ENCODE measurements around the gene FAM184B. TPM values are rescaled to one million over a fixed set of nuclear protein-coding genes. Genes with fewer than 3 reads are reported as not detected.

The FAM184B gene
- total RNA-seq, 2 donors from 2014 or later, result not detected

DNA sequence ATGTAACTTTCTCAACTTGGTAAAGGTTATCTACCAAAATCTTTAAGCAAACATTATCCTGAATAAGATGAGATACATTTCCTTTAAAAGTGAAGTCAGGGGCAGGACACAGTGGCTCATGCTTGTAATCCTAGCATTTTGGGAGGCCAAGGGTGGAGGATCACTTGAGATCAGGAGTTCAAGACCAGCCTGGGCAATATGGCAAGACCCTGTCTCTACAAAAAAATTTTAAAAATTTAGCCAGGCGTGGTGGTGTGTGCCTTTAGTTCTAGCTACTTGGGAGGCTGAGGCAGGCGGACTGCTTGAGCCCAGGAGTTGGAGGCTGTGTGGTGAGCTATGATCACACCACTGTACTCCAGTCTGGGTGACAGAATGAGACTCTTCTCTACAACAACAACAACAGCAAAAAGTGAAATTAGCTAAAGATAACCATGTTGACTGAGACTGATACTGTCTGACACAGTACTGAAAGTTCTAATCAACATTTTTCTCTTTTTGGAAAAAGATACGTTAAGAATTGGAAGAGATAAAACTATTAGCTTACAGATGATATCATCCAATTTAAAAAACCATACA is 24.2 kb upstream of the FAM184B start:
- Mint-ChIP-seq H3K27ac (peak overlapping the region; percentile 38), H3K4me3 (peak overlapping the region in 1 of 2 donors; percentile 79), H3K36me3 (ENCODE audit: insufficient read depth in 2 of 2) (peaks cover 9 to 36% of the 10 kb centered on the region in 2 donors), H3K9me3 (no peaks in the 10 kb centered on the region), H3K4me1 (ENCODE audit: low read depth) (peaks cover 43% of the 10 kb centered on the region), H3K27me3 (ENCODE audit: low read depth) (no peaks in the 10 kb centered on the region)
- no peak for ATAC-seq (replicated peaks in 1 of 2)
- DNase-seq, result no peak

DNA sequence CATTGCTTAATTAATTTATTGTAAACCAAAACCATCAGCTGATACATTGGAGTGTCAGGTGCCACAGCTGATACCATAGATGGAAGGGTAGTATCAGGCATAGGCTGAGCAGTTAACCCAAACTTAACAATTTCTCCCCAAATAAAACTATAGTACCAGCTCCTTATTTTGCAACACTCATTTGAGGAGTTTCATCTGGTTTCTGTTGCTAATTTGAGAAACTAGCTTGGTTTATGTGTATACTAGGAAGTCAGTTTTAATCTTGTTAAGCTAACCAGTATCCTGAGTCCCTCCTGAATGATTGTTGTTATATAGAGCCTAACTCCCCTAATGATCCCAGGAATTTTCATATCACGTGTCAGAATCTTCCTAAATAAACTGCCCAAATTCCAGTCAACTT is 16.4 kb upstream of the FAM184B start:
- Mint-ChIP-seq H3K27ac (no peak overlapping the region), H3K36me3 (ENCODE audit: insufficient read depth in 2 of 2) (peaks cover 2 to 12% of the 10 kb centered on the region in 2 donors), H3K4me3 (no peak overlapping the region), H3K4me1 (ENCODE audit: low read depth) (peaks cover 11% of the 10 kb centered on the region), H3K27me3 (ENCODE audit: low read depth) (no peaks in the 10 kb centered on the region), H3K9me3 (no peaks in the 10 kb centered on the region)
- DNase-seq (no peak), ATAC-seq (replicated peaks in 1 of 2) (no peak)

DNA sequence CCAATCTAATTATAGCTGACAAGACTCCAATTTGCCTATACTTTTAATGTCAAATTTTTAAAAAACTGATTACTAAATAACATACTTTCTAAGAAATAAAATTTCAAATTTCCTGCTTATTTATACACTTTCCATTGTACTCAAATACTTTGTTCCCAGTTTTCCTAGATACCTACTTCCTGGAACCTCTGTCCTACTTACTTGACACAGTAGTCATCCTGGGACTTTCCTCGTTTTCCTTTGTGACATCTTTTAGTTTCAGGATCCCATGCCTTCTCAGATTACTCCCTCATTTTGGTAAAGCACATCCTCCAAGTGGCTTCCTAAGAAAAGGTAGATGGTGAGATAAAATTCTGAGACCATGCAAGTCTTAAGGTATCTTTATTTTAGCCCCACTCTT is 13.3 kb upstream of the FAM184B start:
- H3K4me1 Mint-ChIP-seq (ENCODE audit: low read depth), result peaks cover 6% of the 10 kb centered on the region
- H3K27ac Mint-ChIP-seq, result no peak overlapping the region

DNA sequence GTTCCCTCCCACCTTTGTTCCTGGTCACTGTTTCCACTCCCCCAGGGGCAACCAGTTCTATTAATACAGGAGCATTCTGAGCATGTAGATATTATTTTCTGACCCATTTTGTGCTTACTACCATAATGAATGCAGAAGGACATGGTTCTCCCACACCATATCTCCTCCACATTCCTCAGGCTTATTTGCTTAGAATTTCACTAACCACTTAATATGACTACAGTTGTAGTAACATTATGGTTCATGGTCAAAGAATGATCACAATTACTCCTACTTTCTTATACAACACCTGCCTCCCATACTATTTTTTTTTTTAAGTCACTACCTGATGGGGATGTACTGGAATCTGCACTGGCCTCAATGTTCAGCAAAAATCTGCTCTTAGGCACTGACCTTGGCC is 7.5 kb upstream of the FAM184B start:
- Mint-ChIP-seq H3K4me3 (no peak overlapping the region), H3K9me3 (no peaks in the 10 kb centered on the region), H3K36me3 (ENCODE audit: insufficient read depth in 2 of 2) (peaks cover 0 to 14% of the 10 kb centered on the region in 2 donors), H3K27ac (no peak overlapping the region), H3K27me3 (ENCODE audit: low read depth) (no peaks in the 10 kb centered on the region), H3K4me1 (ENCODE audit: low read depth) (peaks cover 23% of the 10 kb centered on the region)
- ATAC-seq (replicated peaks in 1 of 2) (no peak), DNase-seq (no peak)

More for the DNA sequence above, 13.3 kb upstream of the FAM184B start:
- no peak for DNase-seq
- no peak overlapping the region for H3K4me3 Mint-ChIP-seq
- ATAC-seq (replicated peaks in 1 of 2), result no peak
- H3K36me3 Mint-ChIP-seq (ENCODE audit: insufficient read depth in 2 of 2), result peaks cover 2 to 14% of the 10 kb centered on the region in 2 donors
- H3K9me3 Mint-ChIP-seq, result no peaks in the 10 kb centered on the region
- no peaks in the 10 kb centered on the region for H3K27me3 Mint-ChIP-seq (ENCODE audit: low read depth)

DNA sequence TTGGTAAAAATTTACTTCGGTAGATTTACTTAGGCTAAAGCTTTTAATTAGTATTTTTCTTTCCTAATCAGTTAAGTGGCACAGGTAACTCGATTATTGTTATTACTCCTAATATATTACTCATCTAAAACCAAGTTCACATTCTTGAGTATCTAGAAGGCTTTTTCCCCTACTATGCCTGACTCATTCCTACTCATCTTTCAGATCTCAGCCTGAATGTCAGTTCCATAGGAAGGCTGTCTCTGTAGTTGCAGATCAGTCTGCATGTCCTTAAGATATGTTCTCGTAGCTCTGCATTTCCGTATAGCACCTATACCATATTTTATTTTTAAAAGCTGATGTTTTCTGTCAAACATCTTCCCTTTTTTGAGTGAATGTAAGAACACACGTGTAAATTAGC is 5.9 kb upstream of the FAM184B start:
- no peak overlapping the region for H3K27ac Mint-ChIP-seq
- ATAC-seq (replicated peaks in 1 of 2) (no peak), DNase-seq (no peak)
- no peaks in the 10 kb centered on the region for H3K9me3 Mint-ChIP-seq
- peaks cover 0 to 9% of the 10 kb centered on the region in 2 donors for H3K36me3 Mint-ChIP-seq (ENCODE audit: insufficient read depth in 2 of 2)
- peaks cover 3% of the 10 kb centered on the region for H3K27me3 Mint-ChIP-seq (ENCODE audit: low read depth)
- peaks cover 23% of the 10 kb centered on the region for H3K4me1 Mint-ChIP-seq (ENCODE audit: low read depth)
- no peak overlapping the region for H3K4me3 Mint-ChIP-seq

DNA sequence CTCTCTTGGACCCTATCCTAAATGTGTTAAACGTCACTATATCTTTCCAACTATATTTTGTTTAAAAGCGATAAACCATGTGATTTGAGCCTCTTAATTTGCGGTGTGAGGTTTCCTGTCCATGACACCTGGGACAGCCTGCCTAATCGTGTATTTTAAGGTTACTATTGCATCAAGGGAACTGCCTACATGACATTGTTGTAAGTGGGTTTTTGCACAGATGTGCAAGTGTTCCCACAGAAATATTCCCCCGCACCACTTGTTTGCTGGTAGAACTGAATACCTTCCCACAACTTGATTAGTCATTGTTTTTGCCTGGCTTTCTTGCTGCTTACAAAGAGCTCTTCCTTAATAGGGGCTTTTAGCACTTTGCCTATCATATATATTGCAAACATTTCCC is 5.1 kb upstream of the FAM184B start:
- peaks cover 0 to 5% of the 10 kb centered on the region in 2 donors for H3K36me3 Mint-ChIP-seq (ENCODE audit: insufficient read depth in 2 of 2)
- DNase-seq (no peak), ATAC-seq (replicated peaks in 1 of 2) (no peak)
- peak overlapping the region in 1 of 2 donors; percentile 16 for H3K4me3 Mint-ChIP-seq
- H3K9me3 Mint-ChIP-seq, result no peaks in the 10 kb centered on the region
- H3K27ac Mint-ChIP-seq, result no peak overlapping the region
- H3K4me1 Mint-ChIP-seq (ENCODE audit: low read depth), result peaks cover 30% of the 10 kb centered on the region
- H3K27me3 Mint-ChIP-seq (ENCODE audit: low read depth), result peaks cover 11% of the 10 kb centered on the region

DNA sequence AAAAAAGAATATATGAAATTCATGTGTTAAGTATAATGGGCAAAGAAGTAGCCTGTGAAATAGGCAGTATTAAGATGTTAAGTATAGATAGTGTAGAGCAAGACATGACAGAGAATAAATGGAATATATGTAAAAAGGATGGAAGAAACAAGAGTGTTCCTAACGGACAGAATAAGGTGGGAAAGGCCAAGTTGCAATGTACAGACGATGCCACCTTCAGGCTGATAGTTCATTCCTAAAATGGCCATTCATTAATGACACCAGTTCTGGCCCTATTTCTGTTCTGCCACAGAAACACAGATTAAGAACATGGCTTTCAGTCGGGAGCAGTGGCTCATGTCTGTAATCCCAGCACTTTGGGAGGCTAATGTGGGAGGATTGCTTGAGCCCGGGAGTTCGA is 4.4 kb upstream of the FAM184B start:
- Mint-ChIP-seq H3K9me3 (no peaks in the 10 kb centered on the region), H3K27me3 (ENCODE audit: low read depth) (peaks cover 14% of the 10 kb centered on the region), H3K4me3 (no peak overlapping the region), H3K27ac (peak overlapping the region; percentile 39), H3K36me3 (ENCODE audit: insufficient read depth in 2 of 2) (peaks cover 0 to 2% of the 10 kb centered on the region in 2 donors), H3K4me1 (ENCODE audit: low read depth) (peaks cover 32% of the 10 kb centered on the region)
- DNase-seq (no peak), ATAC-seq (replicated peaks in 1 of 2) (no peak)

DNA sequence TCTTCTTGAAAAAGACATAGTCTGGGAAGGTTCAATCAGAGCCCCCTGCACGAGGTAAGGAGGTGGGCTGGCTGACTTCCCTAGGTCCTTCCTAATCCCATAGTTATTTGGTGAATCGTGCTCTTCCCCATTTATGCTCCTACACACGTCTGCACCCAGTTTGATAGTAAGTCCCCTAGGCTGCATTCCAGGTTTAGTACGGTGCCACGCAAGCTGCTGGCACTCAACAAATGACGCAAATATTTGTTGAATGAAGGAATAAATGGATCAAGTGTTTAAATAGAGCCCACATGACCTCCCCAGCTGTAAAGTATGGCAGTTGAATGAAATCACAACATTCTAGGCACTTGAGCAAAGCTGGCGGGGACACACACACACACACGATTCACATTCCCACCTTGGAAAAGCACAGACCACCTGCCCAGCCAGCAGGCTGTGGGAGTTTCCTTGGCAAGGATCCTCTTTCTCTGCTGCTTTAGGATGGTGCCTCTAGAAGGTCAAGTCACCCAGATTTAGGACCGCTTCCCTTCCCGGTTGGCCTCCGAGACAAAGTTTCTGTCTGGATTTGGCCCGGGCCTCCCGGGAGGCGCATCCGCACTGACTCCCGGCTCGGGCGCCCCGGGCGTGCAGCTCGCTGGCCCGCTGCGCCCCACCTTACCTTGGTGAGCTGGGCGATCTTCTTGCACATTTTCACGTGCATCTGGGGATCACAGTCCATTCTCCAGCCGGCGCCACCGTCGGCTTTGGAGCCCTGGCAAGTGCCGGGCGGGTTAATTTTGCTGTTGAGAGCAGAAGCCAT is 721 bp downstream of the FAM184B start:
- ATAC-seq (replicated peaks in 1 of 2) (peak; percentile 20 to 21), DNase-seq (no peak)
- H3K27me3 Mint-ChIP-seq (ENCODE audit: low read depth), result peaks cover 34% of the 10 kb centered on the region
- no peaks in the 10 kb centered on the region for H3K9me3 Mint-ChIP-seq
- H3K36me3 Mint-ChIP-seq (ENCODE audit: insufficient read depth in 2 of 2), result peaks cover 0 to 2% of the 10 kb centered on the region in 2 donors
- peaks cover 12% of the 10 kb centered on the region for H3K4me1 Mint-ChIP-seq (ENCODE audit: low read depth)
- no peak overlapping the region for H3K27ac Mint-ChIP-seq
- H3K4me3 Mint-ChIP-seq, result peak overlapping the region; percentile 31 to 76

DNA sequence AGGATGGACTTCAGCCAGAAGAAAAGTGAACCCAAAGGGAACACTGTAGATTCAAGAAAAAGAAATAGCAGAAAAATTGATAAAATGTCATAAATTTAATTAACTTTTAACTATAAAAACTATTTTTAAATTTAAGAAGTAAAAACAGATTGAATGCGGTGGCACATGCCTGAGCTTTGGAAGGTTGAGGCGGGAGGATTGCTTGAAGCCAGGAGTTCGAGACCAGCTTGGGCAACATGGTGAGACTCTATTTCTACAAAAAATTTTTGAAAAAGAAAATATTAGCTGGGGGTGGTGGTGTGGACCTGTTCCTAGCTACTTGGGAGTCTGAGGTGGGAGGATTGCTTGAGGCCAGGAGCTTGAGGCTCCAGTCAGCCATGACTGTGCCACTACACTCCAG is 3.0 kb downstream of the FAM184B start:
- peaks cover 9% of the 10 kb centered on the region for H3K4me1 Mint-ChIP-seq (ENCODE audit: low read depth)
- no peak overlapping the region for H3K4me3 Mint-ChIP-seq
- no peaks in the 10 kb centered on the region for H3K9me3 Mint-ChIP-seq
- H3K36me3 Mint-ChIP-seq (ENCODE audit: insufficient read depth in 2 of 2), result peaks cover 0 to 2% of the 10 kb centered on the region in 2 donors
- DNase-seq (no peak), ATAC-seq (replicated peaks in 1 of 2) (no peak)
- H3K27me3 Mint-ChIP-seq (ENCODE audit: low read depth), result peaks cover 34% of the 10 kb centered on the region
- H3K27ac Mint-ChIP-seq, result no peak overlapping the region

DNA sequence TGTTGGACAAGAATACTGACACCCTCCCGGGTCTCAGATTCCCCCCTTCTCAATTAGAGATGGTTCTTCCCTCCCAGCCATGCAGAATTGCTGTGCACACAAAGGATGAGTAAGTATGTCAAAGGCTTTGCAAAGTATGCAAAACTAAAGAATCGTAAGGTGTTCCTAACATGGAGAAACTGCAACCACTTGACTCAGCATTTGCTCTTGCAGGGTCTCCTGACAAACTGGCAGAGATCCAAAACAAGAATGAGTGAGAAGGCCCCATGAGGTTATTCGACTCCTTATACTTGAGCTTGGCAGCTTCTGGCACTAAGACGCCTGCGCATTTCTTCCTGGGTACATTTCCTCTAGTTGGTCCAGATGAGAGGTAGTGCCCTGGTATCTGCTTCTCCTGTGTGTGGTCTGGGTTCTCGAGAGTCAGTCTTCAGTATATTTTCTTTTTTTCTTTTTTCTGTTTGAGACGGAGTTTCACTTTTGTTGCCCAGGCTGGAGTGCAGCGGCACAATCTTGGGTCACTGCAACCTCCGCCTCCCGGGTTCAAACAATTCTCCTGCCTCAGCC is 8.2 kb downstream of the FAM184B start:
- Mint-ChIP-seq H3K27me3 (ENCODE audit: low read depth) (peaks cover 9% of the 10 kb centered on the region), H3K4me3 (no peak overlapping the region), H3K4me1 (ENCODE audit: low read depth) (no peaks in the 10 kb centered on the region), H3K9me3 (no peaks in the 10 kb centered on the region), H3K27ac (no peak overlapping the region), H3K36me3 (ENCODE audit: insufficient read depth in 2 of 2) (no peaks in the 10 kb centered on the region)
- no peak for ATAC-seq (replicated peaks in 1 of 2)
- no peak for DNase-seq

DNA sequence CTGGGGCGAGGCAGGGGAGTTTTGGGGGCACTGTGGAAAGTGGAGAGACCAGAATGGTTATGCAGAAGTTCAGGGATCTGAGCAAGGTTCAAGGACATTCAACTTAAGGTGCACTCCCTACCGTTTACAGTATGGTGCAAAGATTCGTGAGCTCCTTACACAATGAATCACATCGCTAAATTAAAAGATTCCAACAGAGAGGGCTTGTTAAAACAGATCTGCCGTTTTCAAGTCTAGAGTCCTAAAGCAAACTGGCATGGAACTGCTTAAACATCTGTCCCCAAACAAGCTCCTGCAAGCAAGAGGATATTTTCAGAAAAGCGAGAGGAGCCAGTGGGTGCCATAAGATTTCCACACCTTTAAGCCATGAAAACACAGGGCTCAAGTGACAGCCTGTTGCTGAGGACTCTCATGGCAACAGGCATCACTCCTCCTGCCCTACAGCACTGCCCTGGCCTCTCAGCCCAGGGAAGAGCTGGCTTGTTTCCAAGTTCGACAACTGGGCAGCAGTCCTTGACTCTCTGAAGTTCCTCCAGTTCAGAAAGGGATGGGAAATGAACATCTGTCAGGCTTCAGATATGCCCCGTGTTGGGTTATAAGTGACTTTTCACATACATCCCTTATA is 10.0 kb downstream of the FAM184B start:
- Mint-ChIP-seq H3K4me1 (ENCODE audit: low read depth) (no peaks in the 10 kb centered on the region), H3K4me3 (no peak overlapping the region), H3K36me3 (ENCODE audit: insufficient read depth in 2 of 2) (no peaks in the 10 kb centered on the region), H3K27me3 (ENCODE audit: low read depth) (peaks cover 9% of the 10 kb centered on the region), H3K9me3 (no peaks in the 10 kb centered on the region), H3K27ac (no peak overlapping the region)
- ATAC-seq (replicated peaks in 1 of 2) (no peak), DNase-seq (no peak)

DNA sequence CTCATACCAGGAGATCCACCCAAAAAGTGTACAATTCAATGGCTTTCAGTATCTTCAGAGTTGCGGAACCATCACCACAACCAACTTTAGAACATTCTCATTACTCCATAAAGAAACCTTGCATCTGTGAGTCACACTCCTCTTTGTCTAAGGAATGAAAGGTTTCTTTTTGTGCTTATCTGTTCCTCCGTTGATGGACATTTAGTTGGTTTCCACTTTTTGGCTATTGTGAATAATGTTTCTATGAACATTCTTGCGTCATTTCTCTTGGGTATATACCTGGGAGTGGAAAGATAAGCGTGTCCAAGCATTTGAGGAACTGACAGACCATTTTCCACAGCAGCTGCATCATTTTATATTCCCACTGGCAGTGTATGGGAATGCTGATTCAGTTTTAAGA is 10.6 kb downstream of the FAM184B start:
- peaks cover under 1% of the 10 kb centered on the region for H3K4me1 Mint-ChIP-seq (ENCODE audit: low read depth)
- H3K9me3 Mint-ChIP-seq, result peaks cover 2 to 3% of the 10 kb centered on the region in 2 donors
- H3K27me3 Mint-ChIP-seq (ENCODE audit: low read depth), result peaks cover 9% of the 10 kb centered on the region
- H3K36me3 Mint-ChIP-seq (ENCODE audit: insufficient read depth in 2 of 2), result peaks cover 2 to 4% of the 10 kb centered on the region in 2 donors
- DNase-seq (no peak), ATAC-seq (replicated peaks in 1 of 2) (no peak)
- no peak overlapping the region for H3K4me3 Mint-ChIP-seq
- no peak overlapping the region for H3K27ac Mint-ChIP-seq
